ENCODE data around the gene MINDY2.

MINDY2 gene

GRCh38 chr15:58770857-58771620 is at the start of gene MINDY2:
MINDY2 (plus strand) TSS chr15:58771302; CDS start chr15:58771396, 94 bp downstream.
- peak; percentile 93 for DNase-seq (ENCODE audit: low spot score)

- DNase-seq (ENCODE audit: low spot score), result no peak
These were observed 46.6 kb upstream of the MINDY2 start for GRCh38 chr15:58724466-58724865.

- no peak for DNase-seq (ENCODE audit: low spot score)
These were observed 44.2 kb upstream of the MINDY2 start for GRCh38 chr15:58726867-58727266.

GRCh38 chr15:58731756-58732535 is 39.2 kb upstream of the MINDY2 start:
- DNase-seq (ENCODE audit: low spot score), result no peak

DNA sequence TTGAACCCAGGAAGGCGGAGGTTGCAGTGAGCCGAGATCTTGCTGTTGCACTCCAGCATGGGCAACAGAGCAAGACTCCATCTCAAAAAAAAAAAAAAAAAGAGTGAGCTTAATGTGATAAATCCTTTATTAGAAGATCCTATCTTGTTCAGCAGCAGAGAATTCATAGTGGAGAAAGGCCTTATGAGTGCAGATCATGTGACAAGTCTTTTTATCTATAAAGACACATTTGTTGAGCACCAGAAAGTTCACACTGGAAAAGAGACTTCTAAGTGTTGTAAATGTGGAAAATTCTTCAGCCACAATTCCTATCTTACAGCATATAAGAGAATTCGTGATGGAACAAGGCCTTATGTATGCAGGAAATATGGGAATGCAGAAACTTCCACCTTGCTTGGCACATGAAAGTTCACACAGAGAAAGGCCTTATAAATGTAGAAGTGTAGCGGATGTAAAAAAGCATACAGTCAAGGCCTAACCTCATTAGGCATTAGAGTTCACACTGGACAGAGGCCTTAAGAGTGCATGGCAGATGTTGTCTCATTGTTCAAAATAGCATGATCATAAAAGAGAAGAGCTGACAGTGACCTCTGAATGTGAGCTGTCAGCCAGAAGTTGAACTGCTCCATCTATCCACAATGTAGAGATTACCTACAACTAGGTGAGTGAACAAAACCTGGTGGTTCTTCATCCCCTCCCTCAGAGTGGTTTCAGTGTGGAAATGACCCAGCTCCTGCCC is 38.3 kb upstream of the MINDY2 start:
- DNase-seq (ENCODE audit: low spot score), result no peak

GRCh38 chr15:58734859-58735258 is 36.2 kb upstream of the MINDY2 start:
- DNase-seq (ENCODE audit: low spot score), result no peak

- DNase-seq (ENCODE audit: low spot score), result no peak
These were observed 35.0 kb upstream of the MINDY2 start for GRCh38 chr15:58736018-58736643.

DNA sequence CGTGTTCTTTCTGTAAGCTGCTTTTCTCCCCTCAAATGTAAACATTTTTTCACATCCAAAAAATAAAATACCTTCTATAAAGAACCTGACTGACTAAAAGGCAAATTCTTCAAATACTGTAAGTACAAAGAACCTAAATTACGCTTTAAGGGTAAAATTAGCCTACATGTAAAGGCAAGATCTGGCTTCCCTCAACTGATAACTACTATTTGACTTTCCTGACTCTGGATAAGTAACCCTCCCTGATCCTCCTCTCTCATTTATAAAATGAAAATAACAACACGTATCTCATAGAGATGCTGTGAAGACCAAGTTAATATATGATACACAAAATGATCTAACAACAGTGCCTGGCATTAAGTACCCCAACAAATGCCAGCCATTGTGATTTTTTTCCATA is 33.8 kb upstream of the MINDY2 start:
- DNase-seq (ENCODE audit: low spot score), result no peak

- no peak for DNase-seq (ENCODE audit: low spot score)
These were observed 32.9 kb upstream of the MINDY2 start for GRCh38 chr15:58738046-58738707.

- no peak for DNase-seq (ENCODE audit: low spot score)
These were observed 30.7 kb upstream of the MINDY2 start for GRCh38 chr15:58740436-58740835.

- no peak for DNase-seq (ENCODE audit: low spot score)
These were observed 30.1 kb upstream of the MINDY2 start for GRCh38 chr15:58741032-58741431.

- no peak for DNase-seq (ENCODE audit: low spot score)
These were observed 28.9 kb upstream of the MINDY2 start for GRCh38 chr15:58742022-58742813.

DNA sequence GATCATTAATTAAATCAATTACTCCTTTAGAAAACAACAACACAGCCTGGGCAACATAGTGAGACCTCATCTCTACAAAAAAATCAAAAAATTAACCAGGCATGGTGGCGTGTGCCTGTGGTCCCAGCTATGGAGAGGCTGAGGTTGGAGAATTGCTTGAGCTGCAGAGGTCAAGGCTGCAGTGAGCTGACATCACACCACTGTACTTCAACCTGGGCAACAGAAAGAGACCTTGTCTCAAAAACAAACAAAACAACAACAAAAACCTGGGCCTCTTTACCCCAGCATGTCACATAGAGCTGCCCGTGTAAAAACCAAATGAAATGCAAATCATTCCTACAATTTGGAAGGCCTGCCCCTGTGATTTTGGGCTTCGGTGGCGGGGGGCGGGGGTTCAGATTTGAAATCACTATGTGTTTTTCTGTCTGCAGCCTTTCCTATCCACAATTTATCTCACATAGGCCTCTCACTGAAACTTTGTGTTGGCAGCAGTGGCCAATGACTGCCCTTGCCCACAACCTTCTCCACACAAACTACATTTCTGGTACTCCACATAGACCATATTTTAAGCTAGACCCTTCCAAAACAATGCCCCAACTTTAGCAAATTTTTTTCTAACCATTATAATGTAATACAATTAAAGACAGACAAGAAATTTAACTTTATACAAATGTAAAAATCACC is 28.1 kb upstream of the MINDY2 start:
- DNase-seq (ENCODE audit: low spot score), result no peak

GRCh38 chr15:58746174-58746573 is 24.9 kb upstream of the MINDY2 start:
- DNase-seq (ENCODE audit: low spot score), result no peak

- DNase-seq (ENCODE audit: low spot score), result peak; percentile 24
These were observed 22.9 kb upstream of the MINDY2 start for GRCh38 chr15:58748040-58748851.

DNA sequence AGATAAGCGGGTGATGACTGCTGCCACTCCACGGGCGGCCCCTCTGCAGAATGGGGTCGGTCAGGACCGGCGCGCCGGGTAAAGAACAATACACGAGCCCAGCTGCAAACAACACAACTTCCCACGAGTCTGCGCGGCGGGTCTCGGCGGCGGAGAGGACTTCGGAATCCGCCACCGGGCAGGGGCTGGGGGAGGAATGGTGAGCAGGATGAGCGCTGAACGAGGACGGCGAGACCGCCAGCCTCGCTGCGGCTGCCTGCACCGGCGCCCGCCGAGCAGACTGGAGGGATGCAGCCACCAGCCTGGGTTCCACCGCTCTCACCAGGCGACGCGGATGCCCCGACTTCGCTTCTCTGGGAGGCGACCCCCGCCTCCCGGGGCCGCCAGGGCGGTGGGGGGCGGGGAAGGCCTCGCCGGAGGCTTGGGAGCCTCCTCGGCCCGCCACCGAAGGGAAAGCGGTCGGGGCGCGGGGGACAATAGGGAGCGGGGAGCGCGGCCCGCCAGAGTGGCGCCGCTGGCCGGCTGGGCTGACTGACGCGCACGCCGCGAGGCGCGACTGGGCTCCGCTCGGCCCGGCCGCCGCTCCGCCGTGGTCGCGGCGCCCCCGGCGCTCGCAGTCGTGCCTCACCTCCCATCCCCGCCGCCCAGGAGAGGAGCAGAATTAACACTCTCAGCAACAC is 22.1 kb upstream of the MINDY2 start:
- DNase-seq (ENCODE audit: low spot score), result peak; percentile 25

GRCh38 chr15:58749532-58750337 is 21.4 kb upstream of the MINDY2 start, which contains the start of gene ADAM10:
ADAM10 (minus strand) TSS chr15:58749707; CDS start chr15:58749534, 173 bp downstream.
- peak; percentile 98 for DNase-seq (ENCODE audit: low spot score)

DNA sequence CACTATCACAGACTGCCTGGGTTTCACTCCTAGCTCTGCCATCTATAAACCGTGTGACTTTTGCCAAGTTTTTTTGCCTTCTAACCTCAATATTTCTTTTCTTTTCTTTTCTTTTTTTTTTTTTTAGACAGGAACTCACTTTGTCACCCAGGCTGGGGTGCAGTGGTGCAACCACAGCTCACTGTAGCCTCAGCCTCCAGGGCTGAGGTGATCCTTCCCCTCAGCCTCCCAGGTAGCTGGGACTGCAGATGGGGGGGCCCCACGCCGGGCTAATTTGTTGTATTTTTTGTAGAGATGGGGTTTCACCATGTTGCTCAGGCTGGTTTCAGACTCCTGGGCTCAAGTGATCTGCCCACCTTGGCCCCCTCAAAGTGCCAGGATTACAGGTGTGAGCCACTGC is 18.4 kb upstream of the MINDY2 start:
- no peak for DNase-seq (ENCODE audit: low spot score)

All from CD4-positive, alpha-beta T cell treated with Interleukin-6 at 100 ng/mL for 8 hours (primary cell).